HG03066 (cell line): ENCODE results near the gene GLMP.

Source experiments
- ATAC-seq: cut with Tn5 transposase; IDR thresholded peaks from one replicate; pipeline ENCODE4 v1.9.1; 2021; ENCODE audit warnings: low read depth; ENCODE audit not compliant: unreplicated experiment

GLMP gene

GRCh38 chr1:156253634-156254033 is 41.8 kb downstream of the GLMP start:
- ATAC-seq = no peak

DNA sequence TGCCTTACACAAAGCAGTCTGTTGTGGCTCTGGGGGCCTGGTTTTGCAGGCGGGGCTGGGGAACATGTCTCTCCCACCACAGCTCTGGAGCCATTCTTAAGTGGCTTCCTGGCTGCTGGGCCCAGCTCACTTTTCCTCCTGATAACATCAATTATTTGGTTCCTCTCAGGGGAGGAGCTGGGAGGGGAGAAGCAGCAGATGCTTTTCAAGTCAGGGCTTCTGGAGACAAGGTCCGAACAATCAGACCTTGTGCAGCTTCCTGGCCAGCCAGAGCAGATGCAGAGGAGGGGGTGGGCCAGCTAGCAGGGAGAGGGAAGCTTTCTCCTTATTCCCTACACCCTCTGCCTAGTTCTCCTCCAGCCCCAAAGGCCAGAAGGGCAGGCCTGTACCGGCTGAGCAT is 44.0 kb downstream of the GLMP start:
- ATAC-seq = no peak

DNA sequence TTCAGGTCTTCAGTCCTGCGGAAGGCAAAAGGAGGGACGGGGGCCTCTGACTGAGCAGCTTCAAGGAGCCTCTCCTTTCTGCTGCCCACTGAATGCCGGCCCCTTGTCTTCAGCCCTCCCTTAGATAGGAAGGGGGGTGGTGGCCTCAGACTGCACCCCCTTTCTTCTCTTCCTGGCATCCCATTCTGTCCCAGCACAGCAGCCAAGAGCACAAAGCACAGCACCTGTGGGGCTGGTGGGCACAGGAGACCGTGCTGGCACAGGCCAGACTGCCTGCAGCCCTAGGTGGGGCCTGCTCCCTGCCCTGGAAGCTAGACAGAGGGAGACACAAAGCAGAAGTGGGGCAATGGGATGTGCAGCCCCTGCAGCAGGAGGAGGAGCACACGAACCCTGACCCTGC is 45.9 kb downstream of the GLMP start:
- ATAC-seq = no peak

GRCh38 chr1:156248323-156248683 is 47.2 kb downstream of the GLMP start:
- no peak for ATAC-seq

DNA sequence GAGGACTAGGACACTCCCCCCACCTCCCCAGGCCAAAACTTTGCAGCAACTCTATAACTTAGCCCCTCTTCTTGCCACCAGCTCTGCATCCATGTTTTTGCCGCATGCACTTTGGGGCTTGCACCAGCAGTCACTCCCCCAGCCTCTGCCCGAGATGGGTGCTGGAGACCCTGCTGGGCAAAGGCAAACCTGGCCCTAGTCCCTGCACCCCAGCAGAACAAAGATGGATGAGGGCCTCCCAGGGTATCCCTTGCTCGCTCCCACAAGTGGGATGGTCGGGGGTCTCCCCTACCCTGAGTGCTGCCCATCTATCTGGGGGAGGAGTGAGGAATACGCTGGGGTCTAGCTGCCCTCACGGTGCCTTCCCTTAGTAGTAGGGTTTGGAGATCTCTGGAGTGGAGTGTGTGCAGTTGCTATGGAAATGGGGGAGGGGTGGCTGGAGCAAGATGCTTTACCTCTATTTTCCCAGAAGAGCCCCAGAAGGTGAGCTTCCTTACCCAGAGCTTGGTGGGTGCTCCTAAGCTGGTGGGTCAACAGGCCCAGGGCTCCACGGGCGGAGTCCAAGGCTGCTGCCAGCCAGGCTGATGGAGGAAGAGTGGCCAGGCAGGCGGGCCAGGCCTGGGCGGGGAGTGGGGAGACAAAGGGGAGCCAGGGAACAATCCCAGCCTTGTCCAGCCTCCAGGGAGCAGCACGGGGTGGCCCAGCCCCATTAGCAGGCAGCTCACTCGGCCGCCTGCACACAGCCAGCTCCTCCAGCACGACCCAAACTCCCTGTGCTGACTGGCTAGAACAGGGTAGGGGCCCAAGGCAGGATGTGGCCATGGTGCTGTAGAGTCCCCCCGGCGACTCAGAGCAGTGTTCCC is 47.8 kb downstream of the GLMP start, which contains the start of gene PAQR6:
TSS of gene PAQR6 (minus strand) at position 597 of the 863 bp plus-strand sequence. CDS start 1,325 bp downstream, outside the sequence.
- no peak for ATAC-seq

DNA sequence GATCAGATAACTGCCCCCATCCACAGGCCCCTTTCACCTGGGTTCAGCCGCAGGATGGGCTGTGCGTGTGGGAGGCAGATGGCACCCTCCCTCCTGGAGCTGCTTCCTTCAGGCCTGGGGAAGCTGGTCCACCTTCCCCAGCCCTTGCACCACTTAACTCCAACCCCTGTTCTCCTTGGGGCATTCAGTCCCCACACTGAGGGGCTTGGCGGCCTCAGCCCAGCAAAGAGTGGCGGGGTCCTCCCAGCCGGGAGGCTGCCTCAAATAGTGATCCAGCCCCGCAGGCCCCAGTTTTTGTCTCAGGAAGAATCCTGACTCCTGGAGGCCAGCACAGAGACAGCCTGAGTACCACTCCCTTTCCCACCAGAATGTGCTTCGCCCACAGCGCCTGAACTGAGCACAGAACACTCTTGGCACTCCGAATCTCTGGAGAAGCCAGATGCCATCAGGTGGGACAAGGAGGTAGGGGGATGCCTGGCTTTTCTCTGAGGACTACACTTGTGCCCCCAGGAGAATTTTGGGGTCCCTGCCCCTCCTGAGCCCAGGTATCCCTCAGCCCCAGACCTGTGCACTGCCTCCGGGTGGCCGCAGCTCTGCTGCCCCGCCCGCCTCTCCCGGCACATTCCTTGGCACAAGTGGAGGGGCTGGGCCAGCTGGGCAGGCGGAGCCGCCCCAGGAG is 48.6 kb downstream of the GLMP start:
- ATAC-seq = no peak

- ATAC-seq = no peak
Measured at GRCh38 chr1:156246241-156246780, 49.2 kb downstream of the GLMP start.

DNA sequence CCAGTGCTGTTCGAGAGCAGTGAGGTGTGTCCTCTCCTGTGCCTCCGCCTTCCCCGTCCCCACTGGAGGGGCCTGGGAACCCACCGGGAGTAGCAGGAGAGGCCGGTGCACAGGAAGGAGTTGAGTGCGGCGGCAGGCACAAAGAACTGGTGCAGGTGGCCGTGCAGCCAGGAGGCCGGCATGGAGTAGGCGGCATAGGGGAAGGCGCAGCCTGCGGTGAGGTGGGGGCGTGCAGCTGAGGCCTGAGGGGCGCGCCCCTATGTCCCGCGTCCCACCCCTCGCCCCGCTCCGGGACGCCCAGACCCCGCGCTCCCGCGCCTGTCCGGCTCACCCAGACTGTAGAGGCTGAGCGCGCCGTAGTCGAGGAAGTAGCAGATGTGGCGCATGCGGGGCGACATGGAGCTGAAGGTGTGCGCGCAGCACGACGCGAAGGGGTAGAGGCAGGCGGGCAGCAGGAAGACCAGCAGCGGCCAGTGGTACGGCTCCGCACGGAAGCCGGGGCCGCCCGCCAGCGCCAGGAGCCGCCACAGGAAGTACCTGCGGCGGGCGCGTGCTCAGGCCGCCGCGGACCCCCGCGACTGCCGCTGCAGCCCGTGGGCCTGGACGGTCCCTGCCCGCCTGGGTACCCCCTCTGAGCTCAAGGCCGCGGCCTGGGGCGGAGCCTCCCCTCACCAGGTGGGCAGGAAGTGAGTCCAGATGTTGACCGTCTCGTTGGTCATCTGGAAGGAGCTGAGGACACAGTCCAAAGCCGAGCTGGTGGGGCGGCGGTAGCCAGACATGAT is 49.8 kb downstream of the GLMP start:
- ATAC-seq = no peak

- ATAC-seq = no peak
Measured at GRCh38 chr1:156244712-156245111, 50.8 kb downstream of the GLMP start.

DNA sequence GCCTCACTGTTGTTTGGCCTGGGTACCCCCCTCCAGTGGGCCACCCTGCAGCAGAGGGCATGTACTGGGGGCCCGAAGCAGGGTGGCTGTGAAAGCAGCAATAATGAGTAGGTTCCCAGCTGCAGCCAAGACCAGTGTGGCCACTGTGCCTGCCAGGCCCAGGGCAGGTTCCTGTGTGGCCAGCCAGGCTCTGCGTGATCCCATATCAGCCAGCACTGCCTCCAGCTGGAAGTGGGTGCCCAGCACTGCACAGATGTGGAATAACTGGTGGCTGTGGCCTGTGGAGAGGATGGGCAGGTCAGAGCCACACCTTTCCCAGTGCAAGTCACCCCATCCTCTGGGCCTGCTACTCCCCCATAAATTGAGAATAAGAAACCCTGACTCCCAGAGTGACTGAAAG is 51.4 kb downstream of the GLMP start:
- no peak for ATAC-seq

- ATAC-seq = no peak
Measured at GRCh38 chr1:156242738-156243137, 52.7 kb downstream of the GLMP start.
